DMS53 treated with DMSO at 0.1 percent for 48 hours (cell line): ENCODE measurements around the gene PWP1.
A peak's percentile ranks its signal among the peaks of the same experiment; 100 is the strongest.

Source experiments
- DNase-seq: peaks from one replicate; lab custom pipeline; 2025; ENCODE audit not compliant: unreplicated experiment; lab: John Stamatoyannopoulos, UW

PWP1 gene

DNA sequence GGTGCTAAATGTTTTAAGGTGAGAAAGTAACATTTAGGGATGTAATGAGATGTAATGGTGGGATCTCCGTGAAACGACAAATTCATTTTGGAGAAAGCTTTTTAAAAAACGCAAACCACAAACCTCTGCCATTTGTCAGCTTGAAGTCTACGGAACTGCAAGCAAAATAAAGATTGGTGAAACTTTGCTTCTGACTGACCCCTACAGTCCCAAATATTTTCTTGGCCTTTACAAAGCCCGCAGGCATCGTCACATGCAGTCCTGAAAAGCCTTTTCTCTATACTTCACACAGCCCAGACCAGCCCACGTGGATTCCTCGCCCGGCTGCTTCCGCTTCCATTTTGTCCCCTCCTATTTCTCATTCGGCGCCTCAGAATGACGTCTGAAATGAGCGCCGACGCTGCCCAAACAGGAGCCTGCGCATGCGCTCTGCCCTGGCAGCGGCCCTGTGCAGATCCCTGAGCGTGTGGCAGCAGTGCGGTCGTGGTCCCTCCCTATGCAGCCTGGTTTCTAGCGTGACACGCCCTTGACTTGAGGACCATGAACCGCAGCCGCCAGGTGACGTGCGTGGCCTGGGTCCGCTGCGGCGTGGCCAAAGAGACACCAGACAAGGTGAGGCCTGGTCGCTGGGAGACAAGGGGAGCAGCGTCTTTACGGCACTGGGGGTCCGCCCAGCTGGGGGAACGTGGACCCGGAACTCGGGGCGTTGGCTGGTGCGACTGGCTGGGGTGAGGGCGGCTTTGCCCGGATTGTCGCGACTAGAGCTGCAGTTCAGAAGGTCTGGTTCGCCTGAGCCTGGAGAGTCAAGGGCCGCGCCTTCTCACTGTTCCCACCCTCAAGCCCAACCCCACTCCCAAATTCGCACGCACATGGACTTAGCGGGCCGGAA, at the start of gene PWP1:
Gene PWP1, plus strand, starts transcription at position 440 of the 889 bp plus-strand sequence. Its CDS starts 101 bp downstream, at position 541.
- peak; percentile 92 for DNase-seq

DNA sequence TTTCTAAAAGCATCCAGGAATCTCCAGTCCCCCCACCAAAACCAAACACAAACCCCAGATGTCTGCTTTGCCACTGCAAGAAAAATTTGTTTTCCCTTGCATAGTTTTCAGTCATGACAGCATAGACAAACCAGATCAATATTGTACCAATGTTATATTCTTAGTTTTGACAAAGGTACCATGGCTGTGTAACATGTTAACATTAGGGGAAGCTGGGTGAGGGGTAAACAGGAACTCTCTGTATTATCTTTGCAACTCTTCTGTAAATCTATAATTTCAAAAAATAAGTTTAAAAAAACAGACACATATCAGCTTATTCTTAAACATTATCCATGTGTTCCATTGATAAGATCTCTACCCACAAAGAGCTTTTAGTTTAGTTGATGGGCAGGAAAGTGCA, 44.4 kb upstream of the PWP1 start:
- no peak for DNase-seq

DNA sequence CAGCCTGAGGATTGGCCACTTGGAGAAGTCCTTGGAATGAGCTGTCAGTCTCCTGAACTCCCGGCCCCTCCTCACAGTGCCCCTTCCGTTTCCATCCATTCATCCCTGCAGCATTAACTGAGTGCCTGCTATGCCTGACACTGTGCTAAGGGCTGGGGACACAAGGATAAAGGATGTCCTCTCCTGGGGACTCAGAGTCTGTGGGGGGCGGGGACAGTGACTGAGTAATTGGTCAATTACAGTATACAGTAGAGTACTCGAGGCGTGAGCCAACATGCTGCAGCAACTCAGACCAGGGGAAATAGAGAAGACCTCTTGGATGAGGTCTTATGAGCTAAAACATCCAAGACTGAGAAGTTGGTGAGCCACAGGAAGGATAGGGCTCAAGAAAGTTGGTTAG, 43.4 kb upstream of the PWP1 start:
- DNase-seq, result no peak

DNA sequence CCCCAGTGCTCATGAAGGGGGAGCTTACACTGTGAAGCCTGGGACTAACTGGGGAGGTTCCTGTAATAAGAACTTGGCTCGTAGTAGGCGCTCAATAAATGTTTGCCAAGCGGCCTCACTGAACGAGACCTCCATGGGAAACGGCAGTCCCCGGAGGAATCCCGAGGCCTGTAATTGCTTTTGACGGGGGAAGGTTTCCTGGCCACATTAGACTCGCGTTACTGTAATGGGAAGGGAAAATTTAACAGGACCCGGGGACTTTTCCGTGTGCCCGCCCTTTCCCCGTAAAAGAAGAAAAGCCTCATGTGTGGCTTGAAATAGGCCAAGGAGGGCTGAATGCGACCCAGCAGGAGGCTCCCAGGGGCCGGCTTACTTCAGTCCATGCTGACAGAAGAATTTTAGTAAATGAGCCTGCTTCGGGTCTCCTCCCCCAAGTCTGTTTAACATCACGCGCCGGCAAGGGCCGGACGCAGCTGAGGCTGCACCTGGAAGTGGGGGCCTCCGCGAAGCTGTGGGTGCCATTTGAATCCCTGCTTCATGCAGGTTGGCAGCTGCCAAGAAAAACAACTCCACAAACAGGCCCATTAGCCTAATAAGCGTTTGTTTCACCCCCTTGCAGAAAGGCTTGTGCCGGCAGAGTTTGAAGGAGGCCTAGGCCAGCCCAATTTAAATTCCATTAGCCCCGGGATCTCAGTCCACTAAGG, 39.8 kb upstream of the PWP1 start:
- DNase-seq, result no peak

DNA sequence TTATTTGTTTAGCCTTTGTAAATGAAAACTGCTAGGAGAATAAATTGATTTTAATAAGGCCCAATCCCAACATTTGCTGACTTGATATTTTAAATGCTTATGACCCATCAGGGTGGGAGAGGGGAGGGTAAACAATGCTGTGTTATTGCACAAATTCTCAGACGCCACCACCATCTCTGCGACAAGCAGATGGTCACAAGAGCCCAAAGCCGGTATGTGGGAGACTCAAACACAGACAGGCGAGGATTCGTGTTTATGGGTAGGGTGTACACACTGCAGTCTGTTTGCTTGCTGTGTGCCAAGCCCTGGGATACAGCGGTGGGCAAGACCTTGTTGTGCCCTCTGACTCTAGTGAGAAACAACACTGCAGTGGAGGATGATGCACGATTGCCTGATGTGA, 39.2 kb upstream of the PWP1 start:
- no peak for DNase-seq

DNA sequence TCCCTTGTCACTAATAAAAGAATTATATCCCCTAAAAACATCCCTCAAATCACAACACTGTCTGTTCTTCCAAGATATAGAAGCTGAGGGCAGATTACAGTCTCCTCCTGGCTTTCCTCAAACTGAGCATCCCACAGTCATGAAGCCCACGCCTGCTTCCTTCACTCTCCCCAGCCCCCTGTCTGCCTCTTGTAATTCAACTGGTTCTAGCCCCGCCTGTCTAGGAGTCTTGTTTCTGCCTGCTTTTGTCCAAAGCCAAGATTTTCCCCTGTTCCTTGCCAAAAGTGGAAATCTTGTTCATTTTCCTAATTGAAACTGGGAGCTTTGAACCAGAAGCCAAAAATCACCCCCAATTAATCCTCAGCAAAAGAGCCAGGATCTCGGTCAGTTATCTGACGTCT, 35.9 kb upstream of the PWP1 start:
- DNase-seq, result no peak

GRCh38 chr12:107650977-107651376, 34.6 kb upstream of the PWP1 start:
- no peak for DNase-seq

- no peak for DNase-seq
Measured at GRCh38 chr12:107651571-107652449, 33.8 kb upstream of the PWP1 start.

DNA sequence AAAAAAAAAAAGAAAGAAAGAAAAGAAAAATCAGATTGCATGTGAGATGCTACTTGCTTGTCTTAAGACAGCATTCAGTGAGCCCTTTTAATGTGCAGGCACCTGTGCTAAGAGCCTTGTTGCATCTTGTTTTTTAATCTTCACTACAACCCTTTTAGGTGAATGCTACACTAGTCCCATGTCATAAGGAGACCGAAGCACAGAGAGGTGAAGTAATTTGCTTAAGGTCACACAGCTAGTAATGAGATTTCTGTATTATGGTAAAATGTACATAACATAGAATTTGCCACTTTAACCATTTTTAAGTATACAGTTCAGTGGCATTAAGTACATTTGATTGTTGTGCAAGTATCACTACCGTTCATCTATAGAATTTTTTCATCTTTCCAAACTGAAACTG, 32.1 kb upstream of the PWP1 start:
- DNase-seq, result no peak

- no peak for DNase-seq
Measured at GRCh38 chr12:107654873-107655272, 30.7 kb upstream of the PWP1 start.

- DNase-seq, result no peak
Measured at GRCh38 chr12:107655281-107656065, 30.1 kb upstream of the PWP1 start.

DNA sequence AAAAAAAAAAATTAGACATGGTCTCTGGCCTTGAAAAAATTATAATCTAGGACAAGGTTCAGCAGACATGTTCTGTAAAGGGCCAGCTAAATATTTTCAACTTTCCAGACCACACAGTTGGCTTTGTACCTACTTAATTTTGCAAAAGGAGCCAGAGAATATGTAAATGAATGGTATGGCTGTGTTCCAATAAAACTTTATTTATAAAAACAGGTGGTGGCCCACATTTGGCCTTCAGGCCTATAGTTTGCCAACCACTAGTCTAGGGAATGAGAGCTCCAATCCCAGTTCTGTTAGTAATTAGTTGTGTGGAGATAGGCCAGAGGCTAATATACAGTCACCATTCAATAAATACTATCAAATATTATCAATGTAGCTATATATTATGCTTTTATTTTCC, 29.3 kb upstream of the PWP1 start:
- DNase-seq, result no peak

- DNase-seq, result no peak
Measured at GRCh38 chr12:107657133-107657532, 28.5 kb upstream of the PWP1 start.

- no peak for DNase-seq
Measured at GRCh38 chr12:107657621-107658020, 28.0 kb upstream of the PWP1 start.

DNA sequence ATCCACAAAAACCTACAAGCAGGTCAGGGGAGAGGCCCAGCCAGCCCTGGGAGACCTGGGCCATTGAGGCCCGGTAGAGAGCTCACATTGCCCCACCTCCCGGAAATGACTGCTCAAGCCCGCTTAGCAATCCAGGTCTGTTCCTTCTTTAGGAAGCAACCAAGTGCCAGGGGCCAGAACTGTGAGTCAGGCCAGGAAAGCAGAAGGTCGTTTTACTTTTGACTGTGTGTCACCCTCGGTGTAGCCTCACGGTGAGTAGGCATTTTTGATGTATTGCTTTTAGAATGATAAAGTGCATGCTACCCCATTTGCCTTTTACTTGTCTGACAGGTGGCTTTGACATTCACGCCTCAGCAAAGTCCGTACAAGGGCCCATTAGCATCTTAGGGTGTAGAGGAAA, 25.4 kb upstream of the PWP1 start:
- DNase-seq, result no peak

DNA sequence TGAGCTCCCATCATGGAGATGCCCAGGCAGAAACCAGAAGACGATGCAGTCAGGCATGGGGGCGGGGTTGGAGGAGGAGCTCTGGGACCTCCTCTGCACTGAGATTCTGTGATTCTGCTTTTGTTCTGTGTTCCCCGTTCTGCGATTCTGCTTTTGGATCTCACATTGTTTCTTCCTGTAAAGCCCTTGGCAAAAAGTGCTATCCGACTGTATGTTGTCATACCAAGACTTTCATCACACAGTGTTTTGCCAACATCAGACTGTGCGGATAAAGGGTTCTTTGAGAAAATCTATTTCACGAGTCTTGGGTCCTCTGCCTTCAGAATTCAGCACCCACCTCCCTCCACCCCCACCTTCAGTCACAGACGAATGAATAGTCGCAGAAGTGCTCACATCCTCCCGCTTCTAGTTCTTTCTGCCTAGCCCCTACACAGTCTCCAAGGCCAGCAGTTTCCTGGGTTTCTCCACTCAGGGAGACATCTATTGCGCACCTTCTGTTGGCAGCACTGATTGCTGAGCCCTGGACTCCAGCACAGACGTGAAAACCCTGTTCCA, 24.7 kb upstream of the PWP1 start:
- no peak for DNase-seq

- DNase-seq, result no peak
Measured at GRCh38 chr12:107661830-107662229, 23.8 kb upstream of the PWP1 start.

DNA sequence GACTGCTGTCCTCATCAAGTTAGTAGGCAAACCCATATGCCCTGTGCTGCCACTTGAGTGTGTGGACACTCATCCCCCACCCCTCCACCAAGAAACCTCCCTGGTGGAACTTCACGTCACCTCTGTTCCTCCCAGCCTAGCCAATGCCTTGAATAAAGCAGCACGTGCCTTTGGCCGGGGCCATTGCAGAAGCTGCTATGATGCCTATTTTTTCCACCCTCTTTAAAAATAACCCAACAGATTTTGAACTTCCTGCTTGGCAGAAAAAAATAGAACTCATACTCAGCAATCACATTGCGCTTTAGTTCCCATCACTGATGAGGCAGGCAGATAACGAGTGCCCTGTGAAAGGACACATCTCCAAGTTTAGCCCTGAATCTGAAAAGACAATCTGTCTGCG, 23.1 kb upstream of the PWP1 start:
- DNase-seq, result no peak

DNA sequence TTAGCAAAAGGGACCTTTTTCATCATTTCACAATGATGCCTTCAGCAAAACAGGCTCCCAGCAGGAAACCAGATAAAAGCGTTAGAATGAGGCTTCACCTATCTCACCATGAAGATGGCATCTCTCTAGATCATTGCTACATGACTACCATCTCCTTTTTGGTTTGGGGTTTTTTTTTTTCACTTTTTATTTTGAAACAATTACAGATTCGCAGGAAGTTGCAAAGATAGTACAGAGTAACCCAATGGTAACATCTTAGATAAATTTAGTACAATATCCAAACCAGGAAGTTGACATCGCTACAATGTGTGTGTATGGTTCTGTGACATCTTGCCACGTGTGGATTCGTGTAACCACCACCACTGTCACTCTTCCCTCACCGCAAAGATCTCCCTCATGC, 22.3 kb upstream of the PWP1 start:
- DNase-seq, result no peak

DNA sequence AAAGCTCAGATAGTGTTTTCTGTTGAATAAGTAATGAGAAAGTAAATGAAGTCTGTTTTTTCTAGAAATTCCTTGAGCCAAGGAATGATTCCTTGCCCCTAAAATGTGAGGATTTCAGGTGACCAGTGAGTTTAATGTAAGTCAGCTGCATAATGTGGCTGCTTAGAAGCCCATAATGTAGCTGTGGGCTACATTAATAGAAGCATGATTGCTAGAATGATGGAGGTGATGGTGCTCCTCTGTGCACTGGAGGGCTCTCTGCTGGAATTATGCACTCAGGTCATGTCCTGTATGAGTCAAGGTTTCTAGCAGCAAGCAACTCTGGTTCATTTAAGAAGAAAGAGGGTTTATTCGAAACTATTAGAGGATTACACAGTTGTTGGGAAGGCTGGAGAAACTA, 19.6 kb upstream of the PWP1 start:
- DNase-seq, result no peak
